KMS-11 (cell line): ENCODE data around the gene UCK2.

Experiments used
- H2AFZ ChIP-seq: fragments of 200-600 bp; sonication (generic); 2 replicates; pipeline ENCODE4 v1.6.1; 2016; ENCODE audit warnings: antibody characterized with exemption, mixed run types, low read depth
- H3K27ac ChIP-seq: fragments of 200-600 bp; sonication (generic); 2 replicates; pipeline ENCODE4 v1.6.1; 2016; ENCODE audit warnings: mild to moderate bottlenecking, mixed run types
- H3K27me3 ChIP-seq: fragments of 200-600 bp; sonication (generic); 2 replicates; pipeline ENCODE4 v1.6.1; 2017; ENCODE audit warnings: mild to moderate bottlenecking, low read depth, mixed run types, moderate library complexity; ENCODE audit not compliant: insufficient read depth
- H3K36me3 ChIP-seq: fragments of 200-600 bp; sonication (generic); 2 replicates; pipeline ENCODE4 v1.6.1; 2017; ENCODE audit warnings: mild to moderate bottlenecking, mixed run types; ENCODE audit not compliant: insufficient read depth
- H3K4me1 ChIP-seq: fragments of 200-600 bp; sonication (generic); 2 replicates; pipeline ENCODE4 v1.6.1; 2016; ENCODE audit warnings: mild to moderate bottlenecking, low read depth, mixed run types; ENCODE audit not compliant: poor library complexity, severe bottlenecking
- H3K4me2 ChIP-seq: fragments of 200-600 bp; sonication (generic); 2 replicates; pipeline ENCODE4 v1.7.0; 2016; ENCODE audit warnings: mild to moderate bottlenecking, mixed run types
- H3K4me3 ChIP-seq: fragments of 200-600 bp; sonication (generic); IDR thresholded peaks from 2 replicates; pipeline ENCODE4 v1.6.1; 2017; ENCODE audit warnings: low read depth, low read length, mixed read lengths; ENCODE audit not compliant: insufficient read depth
- H3K79me2 ChIP-seq: fragments of 200-600 bp; sonication (generic); 2 replicates; pipeline ENCODE4 v1.6.1; 2016; ENCODE audit warnings: low read depth, mixed run types; ENCODE audit not compliant: insufficient read depth
- H3K9ac ChIP-seq: fragments of 200-600 bp; sonication (generic); 2 replicates; pipeline ENCODE4 v1.6.1; 2016; ENCODE audit warnings: mild to moderate bottlenecking, mixed run types
- H4K20me1 ChIP-seq: fragments of 200-600 bp; sonication (generic); 2 replicates; pipeline ENCODE4 v1.6.1; 2016; ENCODE audit warnings: mild to moderate bottlenecking, mixed run types; ENCODE audit not compliant: insufficient read depth
- TF ChIP-seq, protein P1 (sequence below): fragments of 200-600 bp; sonication (generic); conservative IDR thresholded peaks from 2 replicates; pipeline ENCODE4 v1.6.1; 2017; ENCODE audit warnings: low read depth, mild to moderate bottlenecking, antibody characterized with exemption, low read length, moderate library complexity, mixed read lengths

Gene UCK2

DNA sequence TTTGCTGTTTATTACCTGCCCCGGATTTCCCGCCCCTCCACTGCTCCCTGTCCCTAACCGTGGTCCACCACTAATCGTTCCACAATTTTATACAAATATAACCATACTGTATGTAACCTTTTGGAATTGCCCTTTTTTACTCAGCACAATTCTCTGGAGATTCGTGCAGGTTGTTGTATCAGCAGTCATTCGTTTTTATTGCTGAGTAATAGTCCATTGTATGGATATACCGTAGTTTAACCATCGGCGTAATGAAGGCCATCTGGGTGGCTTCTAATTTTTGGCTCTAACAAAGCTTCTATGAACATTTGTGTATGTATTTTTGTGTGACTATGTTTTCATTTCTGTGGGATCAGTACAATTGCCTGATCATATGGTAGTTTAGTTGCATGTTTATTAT is 50.0 kb downstream of the UCK2 start:
- Histone ChIP-seq H3K27me3 (no peaks in the 10 kb centered on the region), H3K79me2 (peaks cover 100% of the 10 kb centered on the region), H3K36me3 (peaks cover 7% of the 10 kb centered on the region; the same call in 1 of the 2 replicates)

DNA sequence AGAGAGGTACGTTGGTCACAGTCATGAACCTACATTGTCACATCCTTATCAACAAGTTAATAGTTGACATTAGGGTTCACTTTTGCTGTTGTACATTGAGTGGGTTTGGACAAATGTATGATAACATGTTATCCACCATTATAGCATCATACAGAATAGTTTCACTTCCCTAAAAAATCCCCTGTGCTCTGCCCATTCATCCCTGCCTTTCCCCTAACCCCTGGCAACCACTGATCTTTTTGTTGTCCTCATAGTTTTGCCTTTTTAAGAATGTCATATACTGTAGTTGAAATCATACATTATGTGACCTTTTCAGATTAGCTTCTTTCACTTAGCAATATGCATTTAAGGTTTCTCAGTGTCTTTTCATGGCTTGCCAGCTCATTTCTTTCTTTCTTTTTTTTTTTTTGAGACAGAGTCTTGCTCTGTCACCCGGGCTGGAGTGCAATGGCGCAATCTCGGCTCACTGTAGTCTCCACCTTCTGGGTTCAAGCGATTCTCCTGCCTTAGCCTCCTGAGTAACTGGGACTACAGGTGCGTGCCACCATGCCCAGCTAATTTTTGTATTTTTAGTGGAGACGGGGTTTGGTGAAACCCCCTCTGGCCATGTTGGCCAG is 50.6 kb downstream of the UCK2 start:
- TF ChIP-seq, protein P1, sequence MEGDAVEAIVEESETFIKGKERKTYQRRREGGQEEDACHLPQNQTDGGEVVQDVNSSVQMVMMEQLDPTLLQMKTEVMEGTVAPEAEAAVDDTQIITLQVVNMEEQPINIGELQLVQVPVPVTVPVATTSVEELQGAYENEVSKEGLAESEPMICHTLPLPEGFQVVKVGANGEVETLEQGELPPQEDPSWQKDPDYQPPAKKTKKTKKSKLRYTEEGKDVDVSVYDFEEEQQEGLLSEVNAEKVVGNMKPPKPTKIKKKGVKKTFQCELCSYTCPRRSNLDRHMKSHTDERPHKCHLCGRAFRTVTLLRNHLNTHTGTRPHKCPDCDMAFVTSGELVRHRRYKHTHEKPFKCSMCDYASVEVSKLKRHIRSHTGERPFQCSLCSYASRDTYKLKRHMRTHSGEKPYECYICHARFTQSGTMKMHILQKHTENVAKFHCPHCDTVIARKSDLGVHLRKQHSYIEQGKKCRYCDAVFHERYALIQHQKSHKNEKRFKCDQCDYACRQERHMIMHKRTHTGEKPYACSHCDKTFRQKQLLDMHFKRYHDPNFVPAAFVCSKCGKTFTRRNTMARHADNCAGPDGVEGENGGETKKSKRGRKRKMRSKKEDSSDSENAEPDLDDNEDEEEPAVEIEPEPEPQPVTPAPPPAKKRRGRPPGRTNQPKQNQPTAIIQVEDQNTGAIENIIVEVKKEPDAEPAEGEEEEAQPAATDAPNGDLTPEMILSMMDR: no peak
- peaks cover 70% of the 10 kb centered on the region for H4K20me1 ChIP-seq
- H3K4me1 ChIP-seq: peaks cover 19% of the 10 kb centered on the region
- no peak overlapping the region for H3K27ac ChIP-seq
- H3K79me2 ChIP-seq: peaks cover 100% of the 10 kb centered on the region
- H3K27me3 ChIP-seq: no peaks in the 10 kb centered on the region
- no peak overlapping the region for H3K4me3 ChIP-seq
- H3K36me3 ChIP-seq: peaks cover 7% of the 10 kb centered on the region; the same call in 1 of the 2 replicates
- no peak overlapping the region for H3K9ac ChIP-seq
- no peak overlapping the region for H3K4me2 ChIP-seq
- H2AFZ ChIP-seq: no peak overlapping the region

More for the DNA sequence above, 50.0 kb downstream of the UCK2 start:
- TF ChIP-seq, protein P1: no peak
- Histone ChIP-seq H3K4me1 (peaks cover 19% of the 10 kb centered on the region), H3K9ac (no peak overlapping the region), H4K20me1 (peaks cover 70% of the 10 kb centered on the region), H3K27ac (no peak overlapping the region), H2AFZ (no peak overlapping the region), H3K4me3 (no peak overlapping the region), H3K4me2 (no peak overlapping the region)

DNA sequence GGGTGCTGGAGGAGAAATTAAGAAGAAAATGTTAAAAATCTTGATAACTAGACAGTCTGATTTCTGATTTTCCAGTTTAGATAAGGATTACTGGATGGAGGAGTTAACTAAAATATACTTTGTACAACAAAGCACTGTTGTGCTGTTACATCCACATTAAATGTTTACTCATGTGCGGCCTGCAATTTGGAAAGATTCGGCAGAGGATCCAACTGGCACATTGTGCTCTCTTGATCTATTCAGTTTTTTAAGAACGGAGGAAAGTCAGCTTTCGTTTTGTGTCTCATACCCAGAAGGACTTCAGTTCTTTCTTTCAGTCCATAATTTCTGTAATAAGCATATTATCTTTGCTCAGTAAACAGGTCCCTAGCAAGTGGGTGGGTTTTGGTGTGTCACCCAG is 52.5 kb downstream of the UCK2 start:
- H2AFZ ChIP-seq: no peak overlapping the region
- H3K4me2 ChIP-seq: no peak overlapping the region
- H3K79me2 ChIP-seq: peaks cover 100% of the 10 kb centered on the region
- H3K9ac ChIP-seq: no peak overlapping the region
- peaks cover 69% of the 10 kb centered on the region for H4K20me1 ChIP-seq
- TF ChIP-seq, protein P1: no peak
- peaks cover 17% of the 10 kb centered on the region for H3K4me1 ChIP-seq
- no peaks in the 10 kb centered on the region for H3K27me3 ChIP-seq
- H3K36me3 ChIP-seq: peaks cover 7% of the 10 kb centered on the region; the same call in 1 of the 2 replicates
- H3K4me3 ChIP-seq: no peak overlapping the region
- H3K27ac ChIP-seq: no peak overlapping the region

DNA sequence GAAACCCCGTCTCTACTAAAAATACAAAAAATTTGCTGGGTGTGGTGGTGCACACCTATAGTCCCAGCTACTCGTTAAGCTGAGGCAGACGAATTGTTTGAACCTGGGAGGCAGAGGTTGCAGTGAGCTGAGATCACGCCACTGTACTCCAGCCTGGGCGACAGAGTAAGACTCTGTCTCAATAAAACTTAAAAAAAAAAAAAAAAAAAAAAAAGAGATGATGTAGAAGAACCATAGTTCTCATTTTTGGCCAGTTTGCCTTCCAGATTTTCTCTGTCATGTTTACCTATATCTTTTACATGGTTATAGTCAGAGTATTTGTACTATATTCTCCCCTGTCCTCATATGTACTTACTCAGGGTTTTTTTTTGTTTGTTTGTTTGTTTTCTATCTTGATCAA is 53.6 kb downstream of the UCK2 start:
- TF ChIP-seq, protein P1: no peak
- Histone ChIP-seq H3K4me3 (no peak overlapping the region), H3K27ac (no peak overlapping the region), H2AFZ (no peak overlapping the region), H3K4me2 (no peak overlapping the region), H3K4me1 (peaks cover 18% of the 10 kb centered on the region), H3K27me3 (no peaks in the 10 kb centered on the region), H3K9ac (no peak overlapping the region), H3K79me2 (peaks cover 100% of the 10 kb centered on the region), H4K20me1 (peaks cover 69% of the 10 kb centered on the region), H3K36me3 (peaks cover 4% of the 10 kb centered on the region; the same call in 1 of the 2 replicates)
